ENCODE results near the gene CA5A. TPM values are rescaled to one million over a fixed set of nuclear protein-coding genes. Genes with fewer than 3 reads are reported as not detected.
A peak's percentile ranks its signal among the peaks of the same experiment; 100 is the strongest.
"Not testable (repeated sequence)": the region's sequence is repeated elsewhere in the genome, so short reads cannot be mapped to it uniquely, and the experiment has no call there.

CA5A gene
- total RNA-seq, 1 donor from 2014 or later = 0.72 TPM

DNA sequence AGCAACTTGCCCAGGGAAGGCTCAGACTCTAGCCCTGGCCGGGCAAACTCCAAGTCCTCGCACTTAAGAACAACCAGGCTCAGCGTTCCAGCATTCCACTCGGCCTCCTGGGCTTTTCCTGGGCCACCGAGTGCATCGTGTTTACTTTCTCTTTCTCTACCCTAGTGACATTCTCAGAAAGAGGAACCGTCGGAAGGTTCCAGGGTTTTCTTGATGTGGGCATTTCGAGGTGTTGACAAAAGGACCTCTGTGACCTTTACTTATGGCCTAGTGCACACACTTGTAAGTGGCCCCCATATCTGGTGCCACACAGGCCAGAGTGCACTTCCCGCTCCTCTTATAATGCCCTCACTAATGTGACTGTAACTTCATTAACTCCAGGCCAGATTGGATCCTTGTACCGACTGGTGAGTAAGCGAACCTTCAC lies 11.8 kb upstream of the CA5A start:
- no peak for DNase-seq (ENCODE audit: low spot score)

DNA sequence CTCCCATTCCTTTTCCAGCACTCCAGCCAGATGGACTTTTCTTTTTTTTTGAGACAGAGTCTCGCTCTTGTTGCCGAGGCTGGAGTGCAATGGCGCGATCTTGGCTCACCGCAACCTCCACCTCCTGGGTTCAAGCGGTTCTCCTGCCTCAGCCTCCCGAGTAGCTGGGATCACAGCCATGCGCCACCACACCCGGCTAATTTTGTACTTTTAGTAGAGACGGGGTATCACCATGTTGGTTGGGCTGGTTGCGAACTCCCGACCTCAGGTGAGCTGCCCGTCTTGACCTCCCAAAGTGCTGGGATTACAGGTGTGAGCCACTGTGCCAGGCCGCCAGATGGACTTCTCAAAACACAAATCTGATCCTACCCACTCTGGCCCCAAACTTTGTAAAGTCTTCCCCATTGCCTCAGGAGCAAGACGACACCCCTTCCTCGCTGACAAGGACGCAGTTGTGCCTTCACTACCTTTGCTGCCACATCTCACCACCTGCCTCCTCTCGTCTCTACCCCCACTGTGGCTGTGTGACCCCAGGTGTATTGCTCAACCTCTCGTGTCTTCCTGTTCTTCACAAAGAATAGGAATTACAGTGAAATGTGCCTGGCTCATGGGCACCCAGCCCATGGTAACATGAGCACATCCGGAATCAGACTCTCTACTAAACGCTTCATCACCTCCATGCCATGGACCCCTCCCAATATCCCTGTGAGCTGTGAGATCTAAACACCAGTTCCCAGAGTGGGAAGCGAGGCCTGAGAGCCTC lies 11.2 kb upstream of the CA5A start:
- DNase-seq (ENCODE audit: low spot score) = no peak

DNA sequence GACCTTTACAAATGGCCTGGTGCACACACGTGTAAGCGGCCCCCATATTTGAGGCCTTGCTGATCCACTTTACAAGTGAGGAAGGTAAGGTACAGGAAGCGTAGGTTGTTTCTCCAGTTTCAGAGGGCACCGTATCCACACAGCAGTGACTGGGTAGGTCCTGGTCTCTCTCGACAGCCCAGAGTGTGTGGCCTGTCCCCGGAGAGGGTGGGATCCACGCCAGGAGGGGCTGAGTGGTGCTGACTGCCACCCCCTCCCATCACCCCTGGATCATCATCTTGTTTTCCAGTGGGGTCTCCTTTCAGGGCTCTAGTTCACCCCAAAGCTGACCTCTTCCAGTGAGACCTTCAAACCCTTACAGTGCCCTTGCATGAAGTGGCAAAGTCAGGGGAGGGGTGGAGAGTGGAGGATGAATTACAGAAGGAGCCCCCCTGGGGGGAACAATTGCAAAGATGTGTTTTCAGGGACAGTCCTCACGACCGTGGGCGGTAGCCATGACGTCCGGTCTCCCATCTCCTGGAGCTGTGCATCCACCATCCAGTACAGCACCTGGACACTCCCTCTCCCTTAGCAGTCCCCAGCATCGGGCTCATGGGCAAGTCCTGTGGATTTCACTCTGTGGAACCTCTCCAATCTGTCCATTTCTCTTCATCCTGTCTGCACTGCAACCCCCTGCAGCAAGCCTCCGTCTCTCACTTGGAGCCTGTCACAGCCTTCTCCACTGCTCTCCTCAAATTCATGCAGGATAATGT lies 10.4 kb upstream of the CA5A start:
- DNase-seq (ENCODE audit: low spot score) = no peak

DNA sequence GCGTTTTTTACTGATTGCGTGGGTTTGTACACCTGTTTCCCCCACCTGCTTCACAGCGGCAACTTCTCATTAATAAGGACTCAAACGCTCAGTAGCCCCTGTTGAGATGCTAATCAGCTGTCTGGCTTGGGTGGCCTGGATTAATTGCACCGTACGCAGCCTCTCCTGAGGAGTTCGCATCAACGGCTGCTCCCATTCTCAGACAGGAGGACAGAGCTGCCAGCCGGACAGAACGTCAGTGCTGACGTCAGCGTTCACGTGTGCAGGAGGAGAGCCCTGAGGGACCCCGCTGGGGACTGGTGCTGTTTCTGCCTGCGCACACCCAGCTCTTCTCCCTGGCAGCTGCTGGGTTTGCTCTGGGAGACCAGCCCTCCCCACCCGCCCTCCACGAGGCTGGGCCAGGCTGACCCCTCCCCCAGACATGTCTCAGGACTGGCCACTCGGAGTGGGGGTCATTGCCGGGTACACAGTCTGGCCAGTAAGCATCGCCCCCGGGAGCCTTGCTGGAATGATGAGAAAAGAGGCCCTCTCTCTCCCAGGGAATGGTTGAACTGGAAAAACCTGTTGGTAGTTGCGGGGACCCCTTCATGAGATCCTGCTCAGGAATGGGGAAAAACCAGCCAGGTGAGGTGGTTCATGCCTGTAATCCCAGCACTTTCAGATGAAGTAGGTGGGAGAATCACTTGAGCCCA lies 9.2 kb upstream of the CA5A start:
- DNase-seq (ENCODE audit: low spot score) = peak; percentile 89

DNA sequence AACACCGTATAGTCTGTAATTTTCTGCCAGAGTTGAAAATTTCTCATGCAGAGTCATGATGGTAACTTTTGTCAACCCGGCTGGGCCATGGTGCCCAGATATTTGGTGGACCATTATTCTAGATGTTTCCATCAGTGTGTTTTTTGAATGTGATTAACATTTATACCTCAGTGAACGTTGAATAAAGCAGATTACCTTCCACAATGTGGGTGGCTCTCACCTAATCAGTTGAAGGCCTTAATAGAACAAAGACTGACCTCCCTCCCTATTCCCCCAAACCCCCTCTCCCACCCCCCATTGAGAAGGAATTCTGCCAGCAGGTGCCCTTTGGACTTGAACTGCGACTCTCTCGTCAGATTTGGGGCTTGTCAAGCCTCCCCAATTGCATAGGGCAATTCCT lies 6.4 kb upstream of the CA5A start:
- no peak for DNase-seq (ENCODE audit: low spot score)

DNA sequence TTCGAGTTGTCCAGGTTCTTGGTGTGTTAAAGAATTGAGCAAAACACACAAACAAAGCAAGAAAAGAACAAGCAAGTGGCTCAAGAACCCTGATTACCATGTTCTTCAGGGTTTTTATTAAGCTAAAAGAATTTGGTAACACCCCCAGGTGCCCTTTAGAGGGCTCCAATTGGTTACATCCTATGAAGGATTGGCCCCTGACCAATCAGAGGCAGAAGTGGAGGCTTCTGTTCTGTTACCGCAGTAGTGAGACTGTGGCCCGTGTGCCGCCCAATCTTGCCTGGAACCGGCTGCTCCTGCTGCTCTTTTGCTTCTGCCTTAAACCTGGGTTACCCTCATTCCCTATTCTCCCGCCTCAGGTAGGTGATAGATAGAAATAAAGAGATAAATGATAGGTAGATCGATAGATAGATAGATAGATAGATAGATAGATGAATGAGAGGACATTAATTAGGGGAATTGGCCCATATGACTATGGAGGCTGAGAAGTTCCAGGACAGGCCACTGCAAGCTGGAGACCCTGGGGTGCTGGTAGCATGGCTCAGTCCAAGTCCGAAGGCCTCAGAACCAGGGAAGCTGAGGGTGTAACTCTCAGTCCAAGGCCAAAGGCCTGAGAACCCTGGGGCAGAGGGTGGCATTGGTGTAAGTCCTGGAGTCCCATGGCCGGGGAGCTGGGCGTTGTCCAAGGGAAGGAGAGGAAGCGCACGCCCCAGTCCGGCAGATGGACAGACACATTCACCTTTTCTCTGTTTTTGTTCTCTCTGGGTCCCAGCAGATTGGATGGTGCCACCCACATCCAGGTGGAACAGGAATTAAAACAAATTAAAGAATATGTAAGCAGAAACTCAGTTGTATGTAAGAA lies 3.5 kb upstream of the CA5A start:
- no peak for DNase-seq (ENCODE audit: low spot score)

DNA sequence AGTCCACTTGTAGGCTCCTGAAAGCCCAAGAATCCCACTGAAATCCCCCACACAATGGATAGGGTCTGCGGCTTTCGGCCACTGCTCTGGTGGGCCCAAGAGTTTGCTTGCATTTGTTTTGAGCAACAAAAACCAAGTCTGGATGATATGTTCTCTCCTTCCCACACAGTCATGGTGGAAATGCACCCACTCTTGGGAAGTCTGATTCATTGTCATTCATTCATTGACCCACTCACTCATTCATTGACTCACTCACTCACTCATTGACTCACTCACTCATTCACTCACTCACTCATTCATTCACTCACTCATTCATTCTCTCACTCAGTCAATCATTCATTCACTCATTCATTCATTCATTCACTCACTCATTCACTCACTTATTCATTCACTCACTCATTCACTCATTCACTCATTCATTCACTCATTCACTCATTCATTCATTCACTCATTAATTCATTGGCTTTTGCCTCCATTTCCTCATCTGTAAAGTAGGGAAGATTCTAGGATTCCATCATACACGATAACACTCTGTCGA lies 2.2 kb upstream of the CA5A start:
- DNase-seq (ENCODE audit: low spot score) = no peak

DNA sequence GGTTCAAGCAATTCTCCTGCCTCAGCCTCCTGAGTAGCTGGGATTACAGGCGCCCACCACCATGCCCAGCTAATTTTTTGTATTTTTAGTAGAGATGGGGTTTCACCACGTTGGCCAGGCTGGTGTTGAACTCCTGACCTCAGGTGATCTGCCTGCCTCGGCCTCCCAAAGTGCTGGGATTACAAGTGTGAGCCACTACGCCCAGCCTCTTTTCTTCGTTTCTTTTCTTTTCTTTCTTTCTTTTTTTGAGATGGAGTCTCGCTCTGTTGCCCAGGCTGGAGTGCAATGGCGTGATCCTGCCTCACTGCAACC lies 858 bp upstream of the CA5A start:
- DNase-seq (ENCODE audit: low spot score) = not testable (repeated sequence)

DNA sequence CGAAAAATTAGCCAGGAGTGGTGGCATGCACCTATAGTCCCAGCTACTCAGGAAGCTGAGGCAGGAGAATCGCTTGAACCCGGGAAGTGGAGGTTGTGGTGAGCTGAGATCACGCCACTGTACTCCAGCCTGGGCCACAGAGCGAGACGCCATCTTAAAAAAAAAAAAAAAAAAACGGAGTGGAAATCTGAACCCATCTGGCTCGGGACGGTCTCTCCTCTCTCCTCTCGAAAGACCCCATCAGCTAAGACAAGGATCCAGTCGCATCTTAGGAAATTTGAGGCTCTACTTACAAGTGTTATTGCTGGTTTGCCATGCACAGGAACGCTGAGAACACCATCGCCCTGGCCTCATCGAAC lies 334 bp downstream of the CA5A start:
- DNase-seq (ENCODE audit: low spot score) = not testable (repeated sequence)

DNA sequence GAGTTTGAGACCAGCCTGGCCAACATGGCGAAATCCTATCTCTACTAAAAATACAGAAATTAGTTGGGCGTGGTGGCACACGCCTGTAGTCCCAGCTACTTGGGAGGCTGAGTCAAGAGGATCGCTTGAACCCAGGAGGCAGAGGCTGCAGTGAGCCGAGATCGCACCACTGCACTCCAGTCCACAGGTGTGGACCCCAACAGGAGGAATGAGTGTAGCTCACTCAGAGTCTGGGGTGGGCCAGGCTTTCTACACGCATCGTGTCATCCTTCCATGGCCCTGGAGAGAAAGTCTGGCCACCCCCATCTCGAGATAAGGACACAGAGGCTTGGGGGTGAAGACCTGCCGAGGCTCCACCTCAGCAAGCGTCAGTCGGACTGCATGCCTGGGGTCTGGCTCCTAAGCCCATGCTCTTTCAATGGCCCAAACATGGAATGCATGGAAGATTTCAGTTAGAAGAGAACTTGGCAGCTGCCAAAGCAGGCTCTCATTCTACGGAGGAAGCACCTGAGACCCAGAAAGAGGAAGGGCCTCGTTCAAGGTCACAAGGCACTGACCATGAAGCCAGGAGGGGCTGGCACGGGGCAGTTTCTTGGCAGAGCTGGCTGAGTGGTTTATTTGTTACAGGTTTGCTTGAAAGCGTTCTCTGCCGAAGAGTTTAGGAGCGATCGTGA lies 1.4 kb downstream of the CA5A start:
- not testable (repeated sequence) for DNase-seq (ENCODE audit: low spot score)

DNA sequence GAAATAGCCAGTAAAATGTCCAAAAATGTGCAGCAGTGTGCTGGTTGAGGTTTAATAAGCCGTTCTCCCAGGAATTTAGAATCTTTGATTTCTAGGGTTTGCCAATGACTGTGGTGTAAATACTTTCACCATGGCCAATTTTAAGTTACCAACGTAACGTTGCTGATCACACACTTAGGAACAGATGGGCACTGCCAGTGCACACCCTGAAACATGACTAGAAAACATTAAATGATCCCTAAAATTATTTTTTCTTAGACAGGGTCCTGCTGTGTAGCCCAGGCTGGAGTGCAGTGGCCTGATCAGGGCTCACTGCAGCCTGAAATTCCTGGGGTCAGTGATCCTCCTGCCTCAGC lies 3.2 kb downstream of the CA5A start:
- DNase-seq (ENCODE audit: low spot score) = no peak

DNA sequence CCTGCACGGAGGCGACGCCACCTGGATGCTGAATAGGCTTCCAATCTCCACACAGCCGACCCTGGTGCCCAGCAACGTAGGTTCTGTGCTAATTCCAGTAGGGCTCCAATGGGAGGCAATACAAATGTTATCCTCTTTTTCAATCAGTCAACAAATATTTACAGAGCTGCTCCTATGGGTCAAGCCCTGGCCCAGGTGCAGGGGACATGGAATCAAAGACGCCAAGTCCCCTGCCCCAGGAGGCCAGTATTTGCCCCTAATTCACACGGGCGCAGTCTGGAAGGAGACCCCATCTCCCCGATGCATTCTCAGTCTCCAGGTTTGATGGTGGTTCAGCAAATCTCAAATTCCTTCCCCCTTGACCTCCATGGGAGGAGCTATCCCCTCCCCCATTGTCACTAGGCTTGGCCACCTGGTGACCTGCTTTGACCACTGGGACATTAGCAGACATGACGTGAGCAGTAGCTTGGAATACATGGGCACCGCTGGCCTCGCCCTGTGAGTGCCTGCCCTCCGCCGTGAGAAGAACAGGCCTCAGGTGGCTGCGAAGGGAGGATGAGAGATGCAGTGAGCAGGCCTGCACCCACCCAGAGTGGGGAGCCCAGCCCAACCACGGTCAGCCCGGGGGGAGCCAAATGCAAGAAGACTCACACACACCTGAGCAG lies 3.7 kb downstream of the CA5A start:
- DNase-seq (ENCODE audit: low spot score) = not testable (repeated sequence)

DNA sequence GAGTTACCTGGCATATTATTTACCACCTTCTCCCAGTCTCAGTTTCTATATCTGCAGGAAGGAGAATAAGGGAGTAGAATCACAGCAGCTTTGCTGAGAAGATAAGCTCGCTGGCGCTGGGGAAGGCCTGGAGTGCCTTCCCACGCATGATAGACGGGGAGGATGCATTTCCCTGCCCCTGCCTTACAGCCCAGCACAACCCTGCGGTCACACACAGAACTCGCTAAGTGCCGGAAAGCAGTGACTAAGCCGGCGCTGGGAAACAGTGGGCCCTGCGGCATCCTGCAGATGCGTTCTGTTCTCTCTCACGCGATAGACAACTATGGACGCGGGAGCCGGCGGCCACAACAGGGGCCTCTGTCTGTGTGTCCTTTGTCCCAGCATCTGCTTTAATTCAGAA lies 4.8 kb downstream of the CA5A start:
- peak; percentile 31 for DNase-seq (ENCODE audit: low spot score)

DNA sequence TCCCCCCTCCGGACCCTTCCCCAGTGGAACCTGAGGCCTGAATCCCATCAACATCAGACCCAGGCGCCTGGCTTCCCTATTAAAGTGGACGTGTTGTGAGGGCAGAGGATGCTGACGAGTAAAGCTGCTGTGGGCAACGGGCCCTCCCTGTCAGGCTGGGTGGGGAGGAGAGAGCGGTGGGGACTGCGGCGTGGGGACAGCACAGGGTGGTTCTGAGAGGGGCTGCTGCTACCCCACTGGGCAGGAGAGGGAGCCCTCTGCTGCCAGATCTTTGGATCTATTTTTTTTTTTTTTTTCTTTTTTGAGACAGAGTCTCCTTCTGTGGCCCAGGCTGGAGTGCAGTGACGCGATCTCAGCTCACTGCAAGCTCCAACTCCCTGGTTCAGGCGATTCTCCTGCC lies 5.9 kb downstream of the CA5A start:
- no peak for DNase-seq (ENCODE audit: low spot score)

DNA sequence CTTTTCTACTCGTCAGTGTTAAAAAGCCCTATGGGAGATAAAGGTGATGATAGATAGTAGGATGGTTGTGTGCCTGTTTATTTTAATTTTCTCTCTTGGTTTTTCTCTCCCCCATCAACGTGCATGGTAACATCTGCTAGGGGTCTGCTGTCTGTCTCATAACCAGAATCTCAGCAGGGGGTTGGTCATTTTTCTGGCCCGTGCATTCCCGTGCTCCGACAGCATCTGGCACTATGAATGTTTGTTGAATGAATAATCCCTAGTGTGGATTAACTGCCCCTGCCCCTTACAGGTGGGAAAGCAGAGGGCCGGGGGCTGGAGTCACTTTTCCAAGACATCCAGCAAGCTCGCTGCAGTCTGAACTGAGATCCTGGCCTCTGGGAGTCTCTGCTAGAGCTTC lies 6.3 kb downstream of the CA5A start:
- DNase-seq (ENCODE audit: low spot score) = no peak

DNA sequence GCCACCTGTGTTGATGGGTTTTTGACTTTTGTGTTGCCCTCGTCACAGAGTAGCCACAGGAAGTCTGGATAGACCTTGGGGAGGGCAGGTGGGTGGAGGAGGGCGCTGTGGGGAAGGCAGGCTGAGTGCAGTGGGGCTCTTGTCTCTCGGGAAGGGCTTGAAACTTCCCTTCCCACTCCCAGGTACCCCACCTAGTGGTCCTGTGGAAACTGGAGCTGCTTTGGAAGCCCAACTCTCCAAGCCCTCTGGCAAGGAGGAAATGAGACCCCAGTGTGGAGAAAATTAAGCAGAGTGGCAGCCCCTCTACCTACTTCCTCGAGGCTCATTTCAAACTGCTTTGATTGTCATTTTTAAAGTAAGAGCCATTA lies 9.2 kb downstream of the CA5A start:
- no peak for DNase-seq (ENCODE audit: low spot score)

DNA sequence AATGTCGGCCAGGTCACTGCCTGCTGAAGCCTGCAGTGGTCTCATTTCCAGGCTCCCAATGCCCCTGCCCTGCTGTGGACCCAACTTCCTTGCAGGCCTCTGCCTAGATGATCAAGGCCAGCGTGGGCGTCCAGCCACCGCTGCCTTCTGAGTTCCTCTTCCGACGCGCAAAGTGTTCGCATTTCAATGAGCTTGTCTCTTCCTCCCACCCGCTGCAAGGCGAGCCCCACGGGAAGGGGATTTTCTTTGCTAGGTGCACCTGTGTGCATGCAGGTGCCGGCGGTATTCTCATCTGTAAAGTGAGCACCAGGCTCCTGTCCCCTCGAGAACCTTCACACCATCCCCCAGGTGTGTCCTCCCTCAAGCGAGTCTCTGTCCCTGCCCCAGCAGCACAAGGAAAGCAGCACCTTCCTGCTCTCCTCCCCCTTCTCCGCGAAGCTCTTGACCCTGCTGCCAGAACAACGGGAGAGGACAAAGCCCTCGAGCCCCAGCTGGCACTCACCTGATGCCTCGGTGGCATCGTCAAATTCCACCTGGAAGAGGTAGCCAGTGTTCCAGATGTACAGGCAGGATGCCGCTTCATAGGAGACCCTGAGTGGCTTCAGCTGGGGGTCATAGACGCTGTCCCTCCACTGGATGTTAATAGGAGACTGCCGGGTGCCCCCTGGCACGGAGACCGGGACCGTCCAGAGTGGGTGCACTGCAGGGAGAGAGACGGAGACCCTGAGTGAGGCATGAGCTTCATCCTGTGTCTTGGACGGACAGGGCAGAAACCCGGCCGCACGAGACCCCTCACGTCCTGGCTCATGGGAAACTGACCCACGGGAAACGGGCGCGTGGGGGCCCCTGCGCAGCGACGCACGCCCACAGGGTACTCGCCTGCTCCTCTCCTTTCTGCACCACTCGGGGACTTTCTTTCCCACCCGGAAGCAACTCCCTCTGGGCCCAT lies 9.8 kb downstream of the CA5A start:
- no peak for DNase-seq (ENCODE audit: low spot score)

DNA sequence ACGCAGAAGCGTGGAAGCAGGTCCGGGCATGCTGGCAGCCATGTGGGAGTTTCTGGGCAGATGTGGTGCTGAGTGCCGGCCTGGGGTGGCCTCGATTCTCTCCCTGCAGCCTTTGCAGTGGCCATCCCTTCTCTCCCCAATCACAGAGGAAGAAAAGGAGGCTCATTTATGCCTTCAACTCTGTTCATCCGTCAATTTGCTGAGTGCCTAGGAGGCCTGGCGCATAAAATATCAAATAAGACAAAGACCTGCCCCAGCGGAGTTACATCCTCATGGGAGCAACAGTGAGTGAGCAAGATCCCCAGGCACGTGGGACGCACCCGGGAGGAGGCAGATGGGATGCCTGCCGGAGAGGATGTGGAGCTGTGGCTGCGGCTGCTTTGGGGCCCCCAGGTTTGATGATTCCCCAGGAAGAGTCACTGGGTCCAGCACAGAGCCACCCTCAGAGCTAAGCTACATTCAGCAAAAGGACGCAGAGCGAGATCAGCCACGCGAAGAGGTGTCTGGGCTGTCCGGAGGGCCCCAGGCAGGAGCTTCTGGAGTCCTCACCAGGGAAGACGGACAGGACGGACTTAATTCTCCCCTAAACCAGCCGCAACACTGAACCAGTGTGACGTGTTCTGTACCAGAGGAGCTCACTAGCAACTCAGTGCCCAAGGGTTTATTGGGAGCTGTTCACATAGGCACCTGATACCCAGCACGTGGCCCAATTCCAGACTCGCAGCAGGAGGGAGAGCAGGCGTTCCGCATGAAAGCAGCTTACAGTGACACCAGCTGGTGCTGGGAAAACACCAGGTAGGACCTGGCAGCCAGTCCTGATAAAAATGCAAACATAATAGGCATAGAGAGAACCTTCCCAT lies 11.3 kb downstream of the CA5A start:
- no peak for DNase-seq (ENCODE audit: low spot score)
